Skeletal muscle satellite cell (primary cell): ENCODE data around the gene WFDC12.

Source experiments
- H3K27me3 ChIP-seq: 2 replicates; pipeline ENCODE4 v1.7.0; 2013; ENCODE audit warnings: low read length; ENCODE audit not compliant: control insufficient read depth, insufficient read depth
- H3K36me3 ChIP-seq: 2 replicates; pipeline ENCODE4 v1.7.0; 2013; ENCODE audit warnings: mild to moderate bottlenecking, control low read depth, low read length; ENCODE audit not compliant: insufficient read depth
- H3K4me1 ChIP-seq: 2 replicates; pipeline ENCODE4 v1.7.0; 2013; ENCODE audit warnings: low read length; ENCODE audit not compliant: control insufficient read depth, insufficient read depth
- H3K4me2 ChIP-seq: 2 replicates; pipeline ENCODE4 v1.7.0; 2013; ENCODE audit warnings: mild to moderate bottlenecking, low read length
- H3K4me3 ChIP-seq: 2 replicates; pipeline ENCODE4 v1.7.0; 2013; ENCODE audit warnings: low read length
- H3K9ac ChIP-seq: 2 replicates; pipeline ENCODE4 v1.7.0; 2013; ENCODE audit warnings: mild to moderate bottlenecking, low read depth, low read length, moderate library complexity
- H3K9me3 ChIP-seq: replicated peaks from 2 replicates; pipeline ENCODE4 v1.7.0; 2013; ENCODE audit warnings: mild to moderate bottlenecking, control low read depth, low read length

The WFDC12 gene

GRCh38 chr20:45087814-45088213, 36.5 kb downstream of the WFDC12 start:
- Histone ChIP-seq H3K9ac (no peak overlapping the region), H3K36me3 (no peaks in the 10 kb centered on the region), H3K27me3 (no peaks in the 10 kb centered on the region), H3K9me3 (no peaks in the 10 kb centered on the region), H3K4me3 (no peak overlapping the region), H3K4me2 (peak overlapping the region; percentile 9), H3K4me1 (peaks cover 17% of the 10 kb centered on the region)

GRCh38 chr20:45087097-45087790, 37.0 kb downstream of the WFDC12 start:
- Histone ChIP-seq H3K4me2 (peak overlapping the region; percentile 9), H3K4me3 (no peak overlapping the region), H3K9ac (no peak overlapping the region), H3K4me1 (peaks cover 17% of the 10 kb centered on the region), H3K36me3 (no peaks in the 10 kb centered on the region), H3K27me3 (no peaks in the 10 kb centered on the region), H3K9me3 (no peaks in the 10 kb centered on the region)

DNA sequence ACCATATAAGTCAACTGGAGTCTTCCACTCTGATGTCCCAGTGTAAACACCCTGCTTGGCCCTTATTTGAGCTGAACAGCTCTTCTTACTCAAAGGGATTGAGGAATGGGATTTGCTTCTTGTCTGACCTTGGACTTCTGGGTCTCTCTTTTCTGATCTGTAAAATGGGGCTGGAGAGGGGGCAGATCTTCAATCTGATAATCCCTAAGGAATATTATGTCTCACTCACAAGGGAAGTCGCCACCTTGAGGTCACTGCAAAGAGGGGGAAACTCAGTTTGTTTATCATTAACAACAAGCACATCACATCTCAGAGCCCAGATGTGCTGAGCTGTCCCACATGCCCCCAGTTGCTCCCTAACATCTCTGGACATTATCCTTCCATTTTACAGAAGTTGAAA, 38.4 kb downstream of the WFDC12 start:
- Histone ChIP-seq H3K36me3 (peaks cover 6% of the 10 kb centered on the region), H3K9me3 (no peaks in the 10 kb centered on the region), H3K4me1 (peaks cover 23% of the 10 kb centered on the region), H3K4me2 (no peak overlapping the region), H3K27me3 (no peaks in the 10 kb centered on the region), H3K4me3 (no peak overlapping the region), H3K9ac (no peak overlapping the region)

GRCh38 chr20:45085289-45085688, 39.0 kb downstream of the WFDC12 start:
- Histone ChIP-seq H3K9ac (no peak overlapping the region), H3K4me1 (peaks cover 23% of the 10 kb centered on the region), H3K27me3 (no peaks in the 10 kb centered on the region), H3K9me3 (no peaks in the 10 kb centered on the region), H3K36me3 (peaks cover 11% of the 10 kb centered on the region), H3K4me3 (no peak overlapping the region), H3K4me2 (no peak overlapping the region)

GRCh38 chr20:45083127-45083526, 41.1 kb downstream of the WFDC12 start:
- H3K4me3 ChIP-seq, result no peak overlapping the region
- H3K4me1 ChIP-seq, result peaks cover 17% of the 10 kb centered on the region
- H3K4me2 ChIP-seq, result no peak overlapping the region
- H3K27me3 ChIP-seq, result no peaks in the 10 kb centered on the region
- peaks cover 11% of the 10 kb centered on the region for H3K36me3 ChIP-seq
- H3K9ac ChIP-seq, result no peak overlapping the region
- no peaks in the 10 kb centered on the region for H3K9me3 ChIP-seq

GRCh38 chr20:45082468-45082867, 41.8 kb downstream of the WFDC12 start:
- no peak overlapping the region for H3K4me3 ChIP-seq
- H3K27me3 ChIP-seq, result no peaks in the 10 kb centered on the region
- no peaks in the 10 kb centered on the region for H3K9me3 ChIP-seq
- H3K4me2 ChIP-seq, result no peak overlapping the region
- peaks cover 11% of the 10 kb centered on the region for H3K36me3 ChIP-seq
- H3K4me1 ChIP-seq, result peaks cover 10% of the 10 kb centered on the region
- no peak overlapping the region for H3K9ac ChIP-seq

DNA sequence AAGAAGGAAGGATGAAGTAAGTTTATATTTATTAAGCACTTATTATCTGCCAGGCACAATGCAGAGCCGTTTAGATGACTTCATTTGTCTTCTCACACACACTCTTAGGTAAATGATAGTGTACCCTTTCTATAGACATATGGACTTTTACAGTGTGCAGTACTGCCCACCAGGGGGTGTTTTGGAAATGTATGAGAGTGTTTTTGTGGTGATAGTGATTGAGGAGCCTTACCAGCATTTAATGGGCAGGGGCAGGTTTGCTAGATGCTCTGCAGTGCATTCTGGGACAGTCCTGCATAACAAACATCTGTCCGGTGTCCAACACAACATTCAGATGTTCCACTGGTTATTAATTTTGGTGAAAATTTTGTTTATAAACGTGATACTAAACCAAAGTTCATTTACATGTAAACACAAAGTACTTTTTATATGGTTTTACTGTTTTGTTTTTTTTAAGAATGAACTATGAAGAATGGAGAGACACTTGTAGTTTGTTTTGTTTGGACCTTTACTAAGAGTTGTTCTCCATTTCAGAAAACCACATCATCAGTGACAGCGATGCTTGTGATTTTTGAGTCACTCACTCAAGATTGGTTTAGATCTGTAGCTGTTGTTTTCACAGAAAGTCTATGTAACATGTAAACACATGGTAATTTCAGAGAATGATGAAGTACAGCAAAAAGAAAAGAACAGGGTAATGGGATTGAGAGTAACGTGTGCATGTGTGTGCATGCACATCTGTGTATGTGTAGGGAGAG, 43.2 kb downstream of the WFDC12 start:
- H3K36me3 ChIP-seq, result peaks cover 16% of the 10 kb centered on the region
- peaks cover 5% of the 10 kb centered on the region for H3K4me1 ChIP-seq
- no peaks in the 10 kb centered on the region for H3K9me3 ChIP-seq
- no peak overlapping the region for H3K4me2 ChIP-seq
- no peak overlapping the region for H3K9ac ChIP-seq
- no peak overlapping the region for H3K4me3 ChIP-seq
- no peaks in the 10 kb centered on the region for H3K27me3 ChIP-seq

DNA sequence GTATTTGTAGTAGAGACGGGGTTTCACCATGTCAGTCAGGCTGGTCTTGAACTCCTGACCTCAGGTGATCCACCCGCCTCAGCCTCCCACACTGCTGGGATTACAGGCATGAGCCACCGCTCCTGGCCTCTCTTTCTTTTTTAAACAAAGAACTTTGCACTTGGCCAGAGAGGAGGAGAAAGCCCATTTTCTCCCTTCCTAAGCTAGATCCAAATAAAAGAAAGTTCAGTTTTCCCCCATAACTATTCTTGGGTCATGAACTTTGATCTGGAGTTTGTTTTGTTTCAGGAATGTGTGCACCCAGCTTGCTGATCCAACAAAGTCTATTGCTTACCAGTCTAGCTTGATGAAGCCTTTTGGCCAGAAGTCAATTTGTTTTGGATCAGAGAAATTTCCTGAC, 46.7 kb downstream of the WFDC12 start:
- H3K36me3 ChIP-seq, result peaks cover 29% of the 10 kb centered on the region
- no peak overlapping the region for H3K9ac ChIP-seq
- no peak overlapping the region for H3K4me2 ChIP-seq
- H3K27me3 ChIP-seq, result no peaks in the 10 kb centered on the region
- no peak overlapping the region for H3K4me3 ChIP-seq
- H3K4me1 ChIP-seq, result peaks cover 5% of the 10 kb centered on the region
- no peaks in the 10 kb centered on the region for H3K9me3 ChIP-seq
